Measurements from ENCODE around the gene AP2S1.

The AP2S1 gene

GRCh38 chr19:46850228-46851203 lies at the start of gene AP2S1:
AP2S1 (minus strand) TSS chr19:46850846; CDS start chr19:46850766, 80 bp downstream.
- DNase-seq (ENCODE audit: low read depth) = peak; percentile 97
- H3K4me3 ChIP-seq (ENCODE audit: control insufficient read depth, low read depth, low read length) = peak within 1 kb of the TSS; percentile 82
- TF ChIP-seq CTCF (IDR thresholded peaks at IDR 0.05; ENCODE audit: control insufficient read depth, insufficient read depth, low read depth, low read length, missing control alignments) = no peak

GRCh38 chr19:46900341-46900740 lies 49.7 kb upstream of the AP2S1 start:
- H3K4me3 ChIP-seq (ENCODE audit: control insufficient read depth, low read depth, low read length) = no peak overlapping the region
- TF ChIP-seq CTCF (IDR thresholded peaks at IDR 0.05; ENCODE audit: control insufficient read depth, insufficient read depth, low read depth, low read length, missing control alignments) = no peak
- DNase-seq (ENCODE audit: low read depth) = no peak

GRCh38 chr19:46898731-46899130 lies 48.1 kb upstream of the AP2S1 start:
- H3K4me3 ChIP-seq (ENCODE audit: control insufficient read depth, low read depth, low read length) = no peak overlapping the region
- peak; percentile 62 for DNase-seq (ENCODE audit: low read depth)
- TF ChIP-seq CTCF (IDR thresholded peaks at IDR 0.05; ENCODE audit: control insufficient read depth, insufficient read depth, low read depth, low read length, missing control alignments) = no peak

- DNase-seq (ENCODE audit: low read depth) = no peak
- TF ChIP-seq CTCF (IDR thresholded peaks at IDR 0.05; ENCODE audit: control insufficient read depth, insufficient read depth, low read depth, low read length, missing control alignments) = no peak
- no peak overlapping the region for H3K4me3 ChIP-seq (ENCODE audit: control insufficient read depth, low read depth, low read length)
Measured at GRCh38 chr19:46896076-46896794, 45.6 kb upstream of the AP2S1 start.

- no peak for DNase-seq (ENCODE audit: low read depth)
- no peak overlapping the region for H3K4me3 ChIP-seq (ENCODE audit: control insufficient read depth, low read depth, low read length)
- TF ChIP-seq CTCF (IDR thresholded peaks at IDR 0.05; ENCODE audit: control insufficient read depth, insufficient read depth, low read depth, low read length, missing control alignments) = no peak
Measured at GRCh38 chr19:46892252-46893179, 41.9 kb upstream of the AP2S1 start.

All from AG09309 (cell line).